C4-2B (cell line): ENCODE data around the gene KLHL3.

ENCODE experiments used
- CTCF ChIP-seq: fragments of 450-650 bp; conservative IDR thresholded peaks from 2 replicates; pipeline ENCODE4 v1.5.1; 2017; ENCODE audit warnings: mild to moderate bottlenecking
- ZFX ChIP-seq: fragments of 450-650 bp; IDR thresholded peaks from 2 replicates; pipeline ENCODE4 v1.6.1; 2017

- no peak for TF ChIP-seq CTCF
- no peak for TF ChIP-seq ZFX
Measured at GRCh38 chr5:137695651-137696428, 40.0 kb downstream of the KLHL3 start.
